HG02885 (cell line): ENCODE data around the gene CAMKMT.

Experiments used
- ATAC-seq: cut with Tn5 transposase; IDR thresholded peaks from one replicate; pipeline ENCODE4 v1.9.1; 2021; ENCODE audit warnings: mild to moderate bottlenecking; ENCODE audit not compliant: unreplicated experiment, poor library complexity

Gene CAMKMT

GRCh38 chr2:44442019-44442418 is 80.3 kb downstream of the CAMKMT start:
- no peak for ATAC-seq

- ATAC-seq: no peak
These were observed 81.8 kb downstream of the CAMKMT start for GRCh38 chr2:44443517-44443916.

GRCh38 chr2:44444881-44445280 is 83.1 kb downstream of the CAMKMT start:
- no peak for ATAC-seq

- ATAC-seq: no peak
These were observed 87.2 kb downstream of the CAMKMT start for GRCh38 chr2:44448860-44449527.

GRCh38 chr2:44450082-44450481 is 88.3 kb downstream of the CAMKMT start:
- no peak for ATAC-seq

GRCh38 chr2:44450806-44451205 is 89.1 kb downstream of the CAMKMT start:
- ATAC-seq: no peak

GRCh38 chr2:44452069-44452583 is 90.4 kb downstream of the CAMKMT start:
- no peak for ATAC-seq

- no peak for ATAC-seq
These were observed 91.5 kb downstream of the CAMKMT start for GRCh38 chr2:44453259-44453658.

- ATAC-seq: no peak
These were observed 94.1 kb downstream of the CAMKMT start for GRCh38 chr2:44455877-44456276.

- ATAC-seq: no peak
These were observed 95.2 kb downstream of the CAMKMT start for GRCh38 chr2:44456946-44457345.

GRCh38 chr2:44459739-44460138 is 98.0 kb downstream of the CAMKMT start:
- ATAC-seq: no peak

GRCh38 chr2:44462934-44463849 is 101.4 kb downstream of the CAMKMT start:
- ATAC-seq: no peak

GRCh38 chr2:44464437-44464836 is 102.7 kb downstream of the CAMKMT start:
- ATAC-seq: no peak

GRCh38 chr2:44470151-44470550 is 108.4 kb downstream of the CAMKMT start:
- ATAC-seq: no peak

- ATAC-seq: no peak
These were observed 116.1 kb downstream of the CAMKMT start for GRCh38 chr2:44477657-44478414.

- no peak for ATAC-seq
These were observed 117.6 kb downstream of the CAMKMT start for GRCh38 chr2:44479127-44479887.

- no peak for ATAC-seq
These were observed 118.3 kb downstream of the CAMKMT start for GRCh38 chr2:44480068-44480467.

- ATAC-seq: no peak
These were observed 125.3 kb downstream of the CAMKMT start for GRCh38 chr2:44487052-44487451.

GRCh38 chr2:44490726-44491125 is 129.0 kb downstream of the CAMKMT start:
- no peak for ATAC-seq

GRCh38 chr2:44494006-44494405 is 132.3 kb downstream of the CAMKMT start:
- ATAC-seq: no peak
